Measurements from ENCODE around the gene EPHA6. TPM values are rescaled to one million over a fixed set of nuclear protein-coding genes. Genes with fewer than 3 reads are reported as not detected.
A peak's percentile ranks its signal among the peaks of the same experiment; 100 is the strongest.

Gene EPHA6
- total and polyA plus RNA-seq, 9 of the 15 experiments (the other 6 are each of a cell fraction or from before 2014, with no cell fraction given), result not detected

- TF ChIP-seq ZNF609 (CRISPR knock-in tag; IDR thresholded peaks at IDR 0.05; ENCODE audit: borderline replicate concordance) (no peak), ZNF12 (CRISPR knock-in tag; IDR thresholded peaks at IDR 0.05) (no peak)
Measured at GRCh38 chr3:97656638-97657037, 842.2 kb downstream of the EPHA6 start (continued).

GRCh38 chr3:97658668-97659285, 844.4 kb downstream of the EPHA6 start:
- ATAC-seq (no peak), DNase-seq (ENCODE audit: extremely low read depth in 1 of 4, low spot score in 3 of 4) (peak; percentile 3 to 7 (median 4)), FAIRE-seq (no peak)
- no peaks in the 10 kb centered on the region for H4K20me1 ChIP-seq (replicated peaks; ENCODE audit: control insufficient read depth, insufficient read depth, low read length)
- ChIA-PET POLR2A (no interaction called here), CTCF (ENCODE audit: low intra/inter-chr PET ratio) (no interaction called here)
- H3K9me1 ChIP-seq (ENCODE audit: control insufficient read depth, insufficient read depth, low read length), result no peaks in the 10 kb centered on the region
- no peaks in the 10 kb centered on the region for H3K9me3 ChIP-seq (replicated peaks; ENCODE audit: control insufficient read depth, insufficient read depth, low read depth, low read length)
- no peak overlapping the region for H2AFZ ChIP-seq (ENCODE audit: low read depth, low read length)
- in situ Hi-C loops (cut with MboI) (no loop called here), intact Hi-C loops (cut with micrococcal nuclease) (loop anchor here (10.0 kb wide), 1 partner anchor 794 kb away; no protein-coding TSS in a partner anchor)
- H3K27ac ChIP-seq (ENCODE audit: extremely low read depth, low read depth, low read length), result no peak overlapping the region
- H3K79me2 ChIP-seq (ENCODE audit: control insufficient read depth, insufficient read depth, low read length), result no peaks in the 10 kb centered on the region
- no peaks in the 10 kb centered on the region for H3K36me3 ChIP-seq (ENCODE audit: control insufficient read depth, insufficient read depth, low read length)
- no peaks in the 10 kb centered on the region for H3K4me1 ChIP-seq (replicated peaks in 1 of 2; ENCODE audit: control insufficient read depth in 2 of 2, insufficient read depth in 2 of 2, low read length in 2 of 2)
- TF ChIP-seq POLR2AphosphoS2 (IDR thresholded peaks at IDR 0.05; ENCODE audit: low read length) (no peak), CTCF (IDR thresholded peaks at IDR 0.05 in 2 of 3, conservative IDR thresholded peaks at IDR 0.05 in 1 of 3; ENCODE audit: insufficient read depth in 2 of 3, low read depth in 1 of 3, low read length in 3 of 3) (peak in 2 of 3 experiments; percentile 29 to 30; a peak in 3 of 6 replicates), RAD21 (CRISPR knock-in tag; conservative IDR thresholded peaks at IDR 0.05 in 1 of 2, IDR thresholded peaks at IDR 0.05 in 1 of 2) (peak in 1 of 2 experiments; percentile 56; a peak in 3 of 4 replicates)
- H3K9ac ChIP-seq (ENCODE audit: insufficient read depth in 1 of 2, low read depth in 2 of 2, low read length in 2 of 2), result no peak overlapping the region
- H3K4me3 ChIP-seq, result no peak overlapping the region
- no peak overlapping the region for H3K4me2 ChIP-seq (ENCODE audit: insufficient read depth, low read length)
- WGBS (ENCODE audit: insufficient coverage, low coverage, missing lambda C conversion rate), result 0% methylated on average over 3 of the region's 3 CpGs
- no TSS peak for BruUV-seq (replicated peaks)
- no peaks in the 10 kb centered on the region for H3K27me3 ChIP-seq (ENCODE audit: control insufficient read depth in 2 of 2, insufficient read depth in 2 of 2, low read length in 2 of 2)

All from K562 (cell line).